Activated CD4-positive, alpha-beta T cell treated with anti-CD3 and anti-CD28 coated beads, Interleukin-2, Interleukin-4, amounts not matched to agents 100 ng/mL and 50 ng/mL, durations not matched to agents 16 hours and 8 hours (primary cell): ENCODE measurements around the gene TRIP6.
"Not testable (repeated sequence)": the region's sequence is repeated elsewhere in the genome, so short reads cannot be mapped to it uniquely, and the experiment has no call there.

ENCODE experiments used
- DNase-seq: peaks from one replicate; pipeline ENCODE4 v3.0.0-alpha.2; 2020; ENCODE audit warnings: low spot score

Gene TRIP6

DNA sequence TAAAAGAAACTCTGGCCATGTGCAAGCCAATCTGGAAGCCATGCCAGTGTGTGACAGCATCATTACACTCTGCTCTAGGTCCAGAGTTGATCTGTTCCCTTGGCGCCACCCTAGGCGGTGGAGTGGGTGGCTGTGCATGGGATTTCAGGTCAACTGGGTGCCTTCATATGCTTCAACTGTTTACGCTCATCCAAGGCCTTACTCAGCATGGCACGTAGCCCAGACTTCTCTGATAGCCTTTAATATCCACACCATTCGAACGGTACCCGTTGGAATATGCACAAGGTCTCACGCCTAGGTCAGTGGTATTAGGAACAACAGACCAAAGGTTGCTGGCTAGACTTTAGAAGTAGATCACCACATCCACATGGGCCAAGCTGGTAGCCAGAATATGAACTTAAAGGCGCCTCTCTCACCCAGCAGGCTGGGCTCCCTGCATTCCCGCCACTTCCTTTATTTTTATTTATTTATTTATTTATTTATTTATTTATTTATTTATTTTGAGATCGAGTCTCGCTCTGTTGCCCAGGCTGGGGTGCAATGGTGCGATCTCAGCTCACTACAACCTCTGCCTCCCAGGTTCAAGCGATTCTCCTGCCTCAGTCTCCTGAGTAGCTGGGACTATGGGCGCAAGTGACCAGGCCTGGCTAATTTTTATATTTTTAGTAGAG is 47.2 kb downstream of the TRIP6 start:
- DNase-seq, result no peak

DNA sequence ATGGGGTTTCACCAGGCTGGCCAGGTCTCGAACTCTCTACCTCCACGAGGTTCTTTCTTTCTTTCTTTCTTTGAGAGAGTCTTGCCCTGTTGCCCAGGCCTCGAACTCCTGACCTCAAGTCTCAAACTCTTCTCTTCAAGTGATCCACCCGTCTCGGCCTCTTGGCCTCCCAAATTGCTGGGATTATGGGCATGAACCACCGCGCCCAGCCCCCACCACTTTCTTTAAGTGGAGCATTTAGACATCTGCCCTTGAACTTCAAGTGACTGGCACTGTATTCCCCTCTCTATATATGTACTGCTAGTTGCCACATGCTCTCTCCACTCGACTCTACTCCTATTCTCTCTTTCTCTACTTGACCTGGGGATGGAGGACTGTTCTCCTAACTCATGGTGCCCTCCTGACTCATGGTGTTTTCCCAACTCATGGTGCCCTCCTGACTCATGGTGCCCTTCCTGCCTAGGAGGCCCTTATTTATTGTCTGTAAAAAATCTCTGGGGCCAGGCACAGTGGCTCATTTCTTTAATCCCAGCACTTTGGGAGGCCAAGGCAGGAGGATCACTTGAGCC is 47.8 kb downstream of the TRIP6 start:
- DNase-seq, result no peak

DNA sequence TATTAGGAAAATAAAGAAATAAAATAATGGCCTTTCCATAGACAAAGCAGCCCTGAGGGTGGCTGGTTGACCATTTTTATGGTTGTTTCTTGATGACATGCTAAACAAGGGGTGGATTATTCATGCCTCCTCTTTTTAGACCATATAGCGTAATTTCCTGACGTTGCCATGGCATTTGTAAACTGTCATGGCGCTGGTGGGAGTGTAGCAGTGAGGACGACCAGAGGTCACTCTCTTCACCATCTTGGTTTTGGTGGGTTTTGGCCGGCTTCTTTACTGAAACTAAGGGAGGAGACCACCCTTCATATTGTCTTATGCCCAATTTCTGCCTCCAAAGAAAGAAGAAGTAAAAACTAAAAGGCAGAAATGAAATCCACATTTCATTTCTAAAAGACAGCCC is 52.1 kb downstream of the TRIP6 start:
- DNase-seq, result not testable (repeated sequence)

DNA sequence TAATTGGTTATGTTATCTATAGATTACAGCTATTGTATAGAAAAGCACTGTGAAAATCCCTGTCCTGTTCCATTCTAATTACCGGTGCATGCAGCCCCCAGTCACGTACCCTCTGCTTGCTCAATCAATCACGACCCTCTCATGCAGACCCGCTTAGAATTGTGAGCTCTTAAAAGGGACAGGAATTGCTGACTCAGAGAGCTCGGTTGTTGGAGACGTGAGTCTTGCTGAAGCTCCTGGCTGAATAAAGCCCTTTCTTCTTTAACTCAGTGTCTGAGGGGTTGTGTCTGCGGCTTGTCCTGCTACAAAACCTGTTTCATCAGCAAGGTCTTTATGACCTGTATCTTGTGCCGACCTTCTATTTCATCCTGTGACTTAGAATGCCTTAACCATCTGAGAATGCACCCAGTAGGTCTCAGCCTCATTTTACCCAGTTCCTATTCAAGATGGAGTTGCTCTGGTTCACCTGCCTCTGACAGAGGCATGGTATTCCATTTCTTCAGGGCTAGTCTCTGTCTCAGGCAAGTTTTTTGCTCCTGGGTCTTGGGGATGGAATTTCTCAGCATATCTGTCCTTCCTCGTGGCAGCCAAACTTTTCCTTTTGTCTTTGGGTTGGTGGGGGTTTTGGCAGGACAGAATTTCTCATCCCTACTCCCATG is 52.7 kb downstream of the TRIP6 start:
- DNase-seq, result not testable (repeated sequence)

DNA sequence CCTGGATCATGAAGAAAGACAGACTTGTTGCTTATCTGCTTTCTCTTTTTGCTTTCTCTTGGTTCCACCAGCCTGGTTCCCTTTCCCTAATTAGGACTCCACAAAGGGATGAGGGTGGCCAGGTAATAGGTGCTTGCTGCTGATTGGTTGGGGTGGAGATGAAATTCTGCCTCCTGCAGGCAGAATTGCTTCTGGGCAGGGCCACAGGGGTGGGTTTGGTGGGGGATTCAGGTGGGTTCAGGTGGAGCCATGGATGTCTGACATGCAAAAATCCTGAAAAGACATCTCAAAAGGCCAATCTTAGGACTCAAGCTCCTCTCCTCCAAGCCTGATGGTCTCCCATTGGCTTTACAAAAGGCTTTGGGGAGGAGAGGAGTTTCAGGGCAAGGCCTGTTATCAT is 53.9 kb downstream of the TRIP6 start:
- no peak for DNase-seq
